NCI-H2081 treated with DMSO at 0.1 percent for 48 hours (cell line): ENCODE results near the gene CEBPA.

Source experiments
- DNase-seq: peaks from one replicate; lab custom pipeline; 2025; lab: John Stamatoyannopoulos, UW

CEBPA gene

GRCh38 chr19:33302175-33302973 lies at the start of gene CEBPA:
TSS of gene CEBPA (minus strand) at chr19:33302534. CDS start at chr19:33302414, 120 bp downstream.
- no peak for DNase-seq

DNA sequence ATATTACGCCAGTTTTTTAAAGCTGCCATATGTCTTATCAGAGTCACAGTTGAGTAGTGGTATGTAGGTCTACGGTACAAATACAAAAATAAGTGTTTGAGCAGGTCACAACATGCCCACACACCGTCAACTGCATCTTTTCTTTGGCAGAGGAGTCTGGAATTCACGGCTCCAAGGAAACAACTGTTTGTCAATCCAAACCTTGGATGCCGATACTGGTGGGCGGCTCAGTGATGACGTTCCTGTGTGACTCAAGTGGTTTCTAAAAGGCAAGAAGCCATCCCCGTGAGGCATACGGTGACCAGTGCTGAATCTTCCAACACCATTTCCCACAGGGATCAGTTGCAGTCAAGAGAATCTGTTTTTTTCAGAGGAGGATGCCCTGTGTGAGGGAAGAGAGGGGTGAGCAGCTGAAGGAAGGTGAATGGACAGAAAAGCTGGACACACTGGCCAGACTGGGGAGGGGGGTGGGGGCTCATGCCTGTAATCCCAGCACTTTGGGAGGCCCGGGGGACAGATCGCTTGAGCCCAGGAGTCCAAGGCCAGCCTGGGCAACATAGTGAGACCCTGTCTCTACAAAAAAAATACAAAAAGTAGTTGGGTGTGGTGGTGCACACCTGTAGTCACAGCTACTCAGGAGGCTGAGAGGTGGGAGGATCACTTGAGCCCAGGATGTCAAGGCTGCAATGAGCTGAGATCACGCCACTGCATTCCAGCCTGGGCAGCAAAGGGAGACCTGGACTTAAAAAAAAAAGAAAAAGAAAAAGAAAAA lies 48.4 kb upstream of the CEBPA start:
- DNase-seq: no peak

DNA sequence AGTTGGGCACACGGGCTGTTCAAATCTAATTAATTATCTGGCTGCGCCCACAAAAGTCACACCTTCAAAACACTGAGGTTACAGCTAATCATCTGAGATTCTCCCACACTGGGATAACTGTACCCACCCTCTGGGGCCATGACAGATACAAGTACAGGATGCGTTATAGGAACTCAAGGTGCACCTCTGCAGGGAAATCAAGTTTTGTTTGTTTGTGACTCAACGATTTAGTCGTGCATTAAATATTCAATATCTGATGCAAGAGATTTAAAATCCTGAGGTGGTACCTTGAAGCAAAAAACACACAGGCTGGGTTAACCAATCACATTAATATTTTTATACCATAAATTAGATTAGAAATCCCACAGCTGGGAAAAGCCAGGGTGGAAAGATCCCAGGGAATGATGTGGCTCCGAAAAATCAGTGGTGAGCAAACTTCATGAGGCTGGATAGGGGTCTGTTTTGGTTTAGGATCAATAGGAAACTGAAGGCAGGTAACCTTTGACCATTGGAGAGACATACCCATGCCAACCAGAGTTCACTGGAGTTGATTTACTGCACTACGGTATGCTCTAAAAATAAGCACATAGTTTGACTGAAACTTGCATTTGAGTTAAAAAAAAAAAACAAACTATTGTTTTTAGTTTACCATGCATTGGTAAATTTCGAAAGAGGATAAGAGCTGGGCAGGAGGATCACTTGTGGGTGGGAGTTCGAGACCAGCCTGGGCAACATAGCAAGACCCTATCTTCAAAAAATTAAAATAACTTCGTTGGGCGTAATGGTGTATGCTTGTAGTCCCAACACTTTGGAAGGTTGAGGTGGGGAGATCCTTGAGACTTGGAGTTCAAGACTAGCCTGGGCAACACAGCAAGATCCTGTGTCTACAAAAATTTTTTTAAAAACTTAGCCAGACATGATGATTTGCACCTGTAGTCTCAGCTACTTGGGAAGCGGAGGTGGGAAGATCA lies 47.3 kb upstream of the CEBPA start:
- no peak for DNase-seq

- no peak for DNase-seq
Measured at GRCh38 chr19:33348301-33349010, 46.1 kb upstream of the CEBPA start.

DNA sequence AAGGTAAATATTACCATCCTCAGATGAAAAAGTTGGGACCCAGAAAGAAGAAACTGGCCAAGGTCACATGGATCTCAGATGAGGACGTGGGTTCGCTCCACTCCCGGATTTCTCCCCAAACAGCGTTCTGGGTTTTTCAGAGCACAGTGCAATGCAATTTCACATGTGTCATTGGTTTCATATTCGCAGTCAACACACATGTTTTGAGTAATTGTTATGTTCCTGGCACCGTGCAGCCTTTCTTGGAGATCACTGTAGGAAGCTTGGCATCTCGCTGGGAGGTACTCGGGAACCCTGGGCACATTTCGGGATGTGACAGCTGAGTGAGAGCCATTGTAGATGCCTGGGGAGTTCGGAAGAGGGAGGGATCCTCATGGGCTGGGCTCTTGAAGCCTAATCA lies 45.0 kb upstream of the CEBPA start:
- DNase-seq: no peak

DNA sequence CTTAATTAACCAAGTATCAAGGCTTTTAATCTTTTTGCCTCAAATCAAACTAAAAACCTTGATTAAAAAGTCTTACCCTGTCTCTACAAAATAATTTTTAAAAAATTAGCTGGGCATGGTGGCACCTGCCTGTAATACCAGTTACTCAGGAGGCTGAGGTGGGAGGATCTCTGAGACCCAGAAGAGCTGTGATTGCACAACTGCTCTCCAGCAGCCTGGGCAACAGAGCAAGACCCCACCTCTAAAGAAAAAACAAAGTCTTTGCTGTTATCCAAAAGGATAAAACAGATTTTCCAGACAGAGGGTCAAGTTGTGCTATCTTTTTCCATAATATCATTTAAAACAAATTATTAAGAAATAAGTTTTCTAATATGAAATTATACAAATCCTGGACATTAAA lies 44.3 kb upstream of the CEBPA start:
- DNase-seq: no peak

GRCh38 chr19:33345163-33345562 lies 42.8 kb upstream of the CEBPA start:
- no peak for DNase-seq

DNA sequence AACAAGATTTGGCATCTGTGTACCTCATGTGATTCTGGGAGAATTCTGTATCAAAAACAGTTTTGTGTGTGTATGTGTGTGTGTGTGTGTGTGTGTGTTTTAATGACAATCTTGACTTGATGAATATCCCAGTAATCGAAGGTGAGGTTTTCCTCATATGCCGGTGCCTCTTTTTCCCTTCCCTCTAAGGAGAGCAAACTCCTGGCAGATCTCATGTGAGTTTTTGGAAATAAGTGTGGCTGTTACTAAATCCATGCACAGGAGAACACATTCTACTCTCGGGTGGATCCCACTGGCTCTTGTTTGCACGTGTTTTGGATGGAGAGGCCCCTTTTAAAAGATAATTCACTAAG lies 42.2 kb upstream of the CEBPA start:
- no peak for DNase-seq

- no peak for DNase-seq
Measured at GRCh38 chr19:33343859-33344572, 41.7 kb upstream of the CEBPA start.

DNA sequence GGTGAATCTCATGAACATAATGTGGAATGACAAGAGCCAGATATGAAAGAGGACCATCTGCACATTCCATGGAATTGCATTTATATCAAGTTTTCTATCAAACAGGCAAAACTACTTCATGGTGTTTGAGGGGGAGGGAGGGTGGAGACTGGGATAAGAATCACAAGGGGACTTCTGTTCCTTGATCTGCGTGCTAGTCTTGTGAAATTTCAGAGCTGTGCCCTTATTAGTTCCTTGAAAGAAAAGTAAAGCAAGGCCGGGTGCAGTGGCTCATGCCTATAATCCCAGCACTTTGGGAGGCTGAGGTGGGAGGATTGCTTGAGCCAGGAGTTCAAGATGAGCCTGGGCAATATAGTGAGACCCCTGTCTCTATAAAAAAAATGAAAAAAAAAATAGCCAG lies 41.0 kb upstream of the CEBPA start:
- no peak for DNase-seq

DNA sequence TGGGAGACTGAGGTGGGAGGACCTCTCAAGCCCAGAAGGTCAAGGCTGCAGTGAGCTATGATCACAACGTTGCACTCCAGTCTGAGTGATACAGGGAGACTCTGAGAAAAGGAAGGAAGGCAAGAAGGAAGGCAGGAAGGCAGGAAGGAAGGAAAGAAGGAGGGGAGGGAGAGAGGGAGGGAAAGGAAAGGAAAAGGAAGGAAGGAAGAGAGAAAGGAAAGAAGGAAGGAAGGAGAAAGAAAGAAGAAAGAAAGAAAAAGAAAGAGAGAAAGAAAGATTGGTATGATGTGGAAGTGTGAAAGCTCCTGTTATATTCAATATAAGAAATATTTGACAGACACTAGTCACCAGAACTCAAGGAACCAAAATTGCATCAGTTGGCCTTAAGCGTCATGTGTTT lies 38.7 kb upstream of the CEBPA start:
- no peak for DNase-seq

GRCh38 chr19:33339016-33339984 lies 37.0 kb upstream of the CEBPA start:
- no peak for DNase-seq

- no peak for DNase-seq
Measured at GRCh38 chr19:33335446-33335845, 33.1 kb upstream of the CEBPA start.

DNA sequence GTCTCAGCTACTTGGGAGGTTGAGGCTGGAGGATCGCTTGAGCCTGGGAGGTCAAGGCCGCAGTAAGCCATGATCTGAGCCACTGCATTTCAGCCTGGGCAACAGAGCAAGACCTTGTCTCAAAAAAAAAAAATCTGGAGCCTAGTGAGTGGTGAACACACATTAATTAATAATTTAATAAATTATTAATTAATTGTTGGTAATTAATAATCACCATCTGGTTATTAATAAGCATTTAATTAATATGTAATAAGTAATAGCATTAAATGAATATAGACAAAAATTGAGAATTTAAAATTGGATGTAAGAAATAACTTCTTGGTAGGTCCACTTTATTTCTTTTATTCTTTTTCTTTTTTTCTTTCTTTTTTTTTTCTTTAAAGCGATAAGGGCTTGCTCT lies 31.9 kb upstream of the CEBPA start:
- no peak for DNase-seq

DNA sequence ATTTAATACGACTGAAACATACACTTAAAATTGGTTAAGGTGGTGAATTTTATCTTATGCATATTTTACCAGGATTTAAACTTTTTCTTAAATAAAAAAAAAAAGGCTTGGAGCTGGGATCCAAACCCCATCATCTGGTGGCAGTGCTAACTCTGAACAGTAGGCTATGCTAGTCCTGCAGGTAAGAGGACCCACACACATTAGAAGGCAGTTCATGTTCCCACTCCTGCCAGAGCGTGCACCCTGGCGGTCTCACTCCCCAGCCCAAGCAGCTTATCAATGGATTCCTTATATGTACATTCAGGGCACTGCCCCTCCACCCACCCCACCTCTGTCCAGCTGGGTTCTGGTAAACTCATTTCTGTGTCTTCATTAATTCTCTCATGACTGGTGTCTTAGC lies 31.3 kb upstream of the CEBPA start:
- no peak for DNase-seq

DNA sequence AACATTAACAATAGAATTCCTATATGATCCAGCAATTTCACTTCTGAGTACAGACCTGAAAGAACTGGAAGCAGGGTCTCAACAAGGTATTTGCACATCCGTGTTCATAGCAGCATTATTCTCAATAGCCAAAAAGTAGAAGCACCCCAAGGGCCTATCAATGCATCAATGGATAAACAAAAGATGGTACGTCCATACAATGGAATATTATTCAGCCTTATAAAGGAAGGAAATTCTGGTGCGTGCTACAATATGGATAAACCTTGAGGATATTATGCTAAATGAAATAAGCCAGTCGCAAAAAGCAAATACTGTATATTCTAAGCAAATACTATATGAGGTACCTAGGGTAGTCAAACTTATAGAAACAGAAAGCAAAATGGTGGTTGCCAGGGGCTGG lies 30.8 kb upstream of the CEBPA start:
- no peak for DNase-seq

GRCh38 chr19:33332248-33332647 lies 29.9 kb upstream of the CEBPA start:
- DNase-seq: no peak

- DNase-seq: no peak
Measured at GRCh38 chr19:33329736-33330135, 27.4 kb upstream of the CEBPA start.

- DNase-seq: no peak
Measured at GRCh38 chr19:33329060-33329459, 26.7 kb upstream of the CEBPA start.

- no peak for DNase-seq
Measured at GRCh38 chr19:33325920-33326319, 23.6 kb upstream of the CEBPA start.
